ENCODE data around the gene RREB1. TPM values are rescaled to one million over a fixed set of nuclear protein-coding genes. Genes with fewer than 3 reads are reported as not detected.
A peak's percentile ranks its signal among the peaks of the same experiment; 100 is the strongest.

Gene RREB1
- total RNA-seq, 1 donor from 2014 or later, result 67.7 TPM

DNA sequence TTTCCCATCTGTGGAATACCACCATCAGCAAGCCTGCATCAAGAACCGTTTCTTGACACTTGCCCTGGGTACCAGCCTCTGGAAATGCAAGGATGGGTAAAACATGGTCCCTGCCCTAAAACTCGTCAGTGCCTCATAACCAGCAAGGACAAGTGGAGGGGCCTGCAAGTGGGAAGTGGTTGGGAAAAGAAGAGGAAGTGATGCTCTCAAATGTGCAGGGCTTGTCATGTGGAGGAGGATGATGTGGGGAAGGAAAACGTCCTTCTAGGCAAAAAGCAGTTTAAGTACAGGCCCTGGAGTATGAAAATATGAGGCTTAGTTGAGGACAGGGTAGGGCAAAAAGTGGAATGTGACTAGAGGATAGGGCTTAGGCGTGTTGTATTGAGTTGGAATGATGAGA lies 19.0 kb downstream of the RREB1 start:
- no peak for DNase-seq
- TF ChIP-seq, protein P1, sequence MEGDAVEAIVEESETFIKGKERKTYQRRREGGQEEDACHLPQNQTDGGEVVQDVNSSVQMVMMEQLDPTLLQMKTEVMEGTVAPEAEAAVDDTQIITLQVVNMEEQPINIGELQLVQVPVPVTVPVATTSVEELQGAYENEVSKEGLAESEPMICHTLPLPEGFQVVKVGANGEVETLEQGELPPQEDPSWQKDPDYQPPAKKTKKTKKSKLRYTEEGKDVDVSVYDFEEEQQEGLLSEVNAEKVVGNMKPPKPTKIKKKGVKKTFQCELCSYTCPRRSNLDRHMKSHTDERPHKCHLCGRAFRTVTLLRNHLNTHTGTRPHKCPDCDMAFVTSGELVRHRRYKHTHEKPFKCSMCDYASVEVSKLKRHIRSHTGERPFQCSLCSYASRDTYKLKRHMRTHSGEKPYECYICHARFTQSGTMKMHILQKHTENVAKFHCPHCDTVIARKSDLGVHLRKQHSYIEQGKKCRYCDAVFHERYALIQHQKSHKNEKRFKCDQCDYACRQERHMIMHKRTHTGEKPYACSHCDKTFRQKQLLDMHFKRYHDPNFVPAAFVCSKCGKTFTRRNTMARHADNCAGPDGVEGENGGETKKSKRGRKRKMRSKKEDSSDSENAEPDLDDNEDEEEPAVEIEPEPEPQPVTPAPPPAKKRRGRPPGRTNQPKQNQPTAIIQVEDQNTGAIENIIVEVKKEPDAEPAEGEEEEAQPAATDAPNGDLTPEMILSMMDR (IDR thresholded peaks at IDR 0.05), result no peak
- CTCF ChIA-PET, result no interaction called here
- ATAC-seq (ENCODE audit: low read depth), result no peak
- Mint-ChIP-seq H3K4me1 (peaks cover 74% of the 10 kb centered on the region), H3K4me3 (no peak overlapping the region), H3K9me3 (no peaks in the 10 kb centered on the region), H3K36me3 (ENCODE audit: low read depth) (peaks cover 53% of the 10 kb centered on the region), H3K27me3 (no peaks in the 10 kb centered on the region), H3K27ac (peak overlapping the region; percentile 54)
- intact Hi-C loops (cut with micrococcal nuclease), result no loop called here
- POLR2A ChIA-PET, result interaction anchor here (1.6 kb wide), 1 partner anchor 9 kb away, joined by 4 read pairs; no protein-coding TSS in a partner anchor

DNA sequence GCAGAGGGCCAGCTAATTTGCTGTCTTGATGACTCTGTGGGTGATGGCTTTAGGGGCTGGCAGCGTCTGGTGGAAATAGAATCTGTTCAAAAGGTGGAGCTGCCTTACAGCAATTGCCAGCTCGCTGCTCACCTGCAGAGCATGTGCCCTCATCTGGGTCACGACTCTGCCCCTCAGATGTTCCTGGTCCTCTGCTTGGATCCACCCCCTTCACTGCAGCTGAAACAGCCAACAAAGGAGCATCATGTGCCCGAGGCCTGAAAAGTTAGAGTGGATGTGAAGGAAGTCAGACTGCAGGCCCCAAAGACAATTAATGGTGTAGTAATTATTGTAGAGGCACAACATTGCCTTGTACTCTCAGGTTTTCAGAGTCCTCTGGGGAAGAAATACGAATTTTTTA lies 19.9 kb downstream of the RREB1 start:
- Mint-ChIP-seq H3K36me3 (ENCODE audit: low read depth) (peaks cover 49% of the 10 kb centered on the region), H3K4me1 (peaks cover 83% of the 10 kb centered on the region), H3K9me3 (no peaks in the 10 kb centered on the region), H3K27ac (peak overlapping the region; percentile 50), H3K4me3 (no peak overlapping the region), H3K27me3 (no peaks in the 10 kb centered on the region)
- CTCF ChIA-PET, result no interaction called here
- intact Hi-C loops (cut with micrococcal nuclease), result no loop called here
- DNase-seq (no peak), ATAC-seq (ENCODE audit: low read depth) (no peak)
- POLR2A ChIA-PET, result interaction anchor here (0.9 to 1.1 kb wide), 2 partner anchors 11 to 17 kb away, joined by 3 read pairs; no protein-coding TSS in a partner anchor
- TF ChIP-seq, protein P1 (IDR thresholded peaks at IDR 0.05), result no peak

DNA sequence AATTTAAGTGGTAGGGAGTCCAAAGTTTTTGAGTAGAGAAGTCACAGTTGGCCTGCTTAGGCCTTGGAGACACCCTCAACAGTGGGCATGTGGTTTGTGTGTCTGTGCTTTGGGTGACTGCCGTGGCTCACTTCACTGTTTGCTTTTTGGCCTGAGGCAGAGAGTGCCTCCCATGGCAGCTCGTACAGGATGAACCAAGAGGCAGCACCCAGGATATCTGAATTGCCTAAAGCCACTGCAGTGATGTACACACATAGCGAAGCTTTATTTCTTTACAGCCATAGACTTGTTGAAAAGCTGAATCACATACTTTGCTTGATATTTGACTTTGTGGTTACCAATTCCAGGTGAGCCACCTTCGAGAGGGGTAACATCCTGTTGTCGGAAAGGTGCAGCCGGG lies 21.6 kb downstream of the RREB1 start:
- Mint-ChIP-seq H3K36me3 (ENCODE audit: low read depth) (peaks cover 49% of the 10 kb centered on the region), H3K9me3 (no peaks in the 10 kb centered on the region), H3K27ac (peak overlapping the region; percentile 75), H3K4me3 (no peak overlapping the region), H3K27me3 (no peaks in the 10 kb centered on the region), H3K4me1 (peaks cover 88% of the 10 kb centered on the region)
- ChIA-PET POLR2A (interaction anchor here (0.6 kb wide), 1 partner anchor 34 kb away, joined by 3 read pairs; no protein-coding TSS in a partner anchor), CTCF (no interaction called here)
- TF ChIP-seq, protein P1 (IDR thresholded peaks at IDR 0.05), result no peak
- intact Hi-C loops (cut with micrococcal nuclease), result loop anchor here (1.0 kb wide), 1 partner anchor 8 kb away; no protein-coding TSS in a partner anchor
- no peak for ATAC-seq (ENCODE audit: low read depth)
- DNase-seq, result no peak

DNA sequence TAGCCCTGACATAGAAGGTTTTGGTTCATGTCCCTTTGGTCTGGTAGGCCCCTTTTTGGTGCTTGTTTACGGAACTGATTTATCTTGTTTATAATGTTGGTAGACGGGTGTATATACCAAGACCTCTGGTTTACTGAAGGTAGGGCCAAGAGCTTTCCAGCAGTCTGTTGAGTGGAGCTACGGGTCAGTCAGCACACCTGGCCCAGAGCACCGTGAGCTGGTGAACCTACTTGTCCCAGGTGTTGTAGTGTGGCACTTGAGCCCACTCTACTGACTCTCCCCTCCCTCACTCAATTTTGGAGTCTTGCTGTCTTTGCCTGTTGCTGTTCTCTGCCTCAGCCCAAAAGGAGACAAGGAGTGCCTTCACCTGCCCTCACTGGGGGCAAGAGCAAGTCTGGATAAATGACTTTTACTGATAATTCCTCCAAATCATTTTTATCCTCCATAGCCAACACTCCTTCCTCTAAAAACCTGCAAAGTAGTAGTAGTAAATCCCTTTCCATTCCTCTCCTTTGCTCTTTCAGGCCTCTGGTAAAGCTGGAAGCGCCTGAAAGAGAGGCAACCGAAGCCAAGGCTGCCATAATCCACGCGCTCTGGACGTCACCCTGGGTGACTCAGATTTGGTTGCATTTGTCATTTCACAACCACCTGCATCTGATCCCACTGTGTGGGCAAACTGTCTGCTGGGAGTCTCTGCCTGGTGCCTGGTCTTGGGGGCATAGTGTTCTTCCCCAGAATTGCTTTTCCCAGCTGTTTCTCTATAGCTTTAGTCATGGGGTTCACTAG lies 22.2 kb downstream of the RREB1 start:
- Mint-ChIP-seq H3K27ac (peak overlapping the region; percentile 32), H3K27me3 (no peaks in the 10 kb centered on the region), H3K9me3 (no peaks in the 10 kb centered on the region), H3K36me3 (ENCODE audit: low read depth) (peaks cover 44% of the 10 kb centered on the region), H3K4me3 (no peak overlapping the region), H3K4me1 (peaks cover 86% of the 10 kb centered on the region)
- TF ChIP-seq, protein P1 (IDR thresholded peaks at IDR 0.05), result no peak
- DNase-seq (no peak), ATAC-seq (ENCODE audit: low read depth) (peak; percentile 56)
- CTCF ChIA-PET, result no interaction called here
- intact Hi-C loops (cut with micrococcal nuclease), result loop anchor here (1.0 kb wide), 1 partner anchor 7 kb away; no protein-coding TSS in a partner anchor
- POLR2A ChIA-PET, result interaction anchor here (0.7 kb wide), 4 partner anchors 43 to 846 kb away, joined by 3 to 7 read pairs (median 6); no protein-coding TSS in a partner anchor

DNA sequence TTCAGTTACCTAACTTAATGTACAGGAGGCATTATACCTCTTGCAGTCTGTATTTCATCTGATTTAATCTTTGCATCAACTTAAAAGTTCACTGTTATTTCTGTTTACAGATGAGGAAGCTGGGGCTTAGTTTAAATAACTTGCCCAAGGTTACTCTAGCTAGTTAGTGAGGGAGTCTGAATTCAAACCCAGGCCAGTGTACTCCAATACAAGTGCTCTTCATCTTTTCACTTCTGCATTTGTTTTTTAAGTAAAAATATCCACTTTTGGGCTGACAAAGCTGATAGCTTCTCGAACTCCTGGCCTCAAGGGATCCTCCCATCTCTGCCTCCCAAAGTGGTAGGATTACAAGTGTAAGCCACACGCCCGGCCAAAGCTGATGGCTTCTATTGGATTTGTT lies 23.6 kb downstream of the RREB1 start:
- H3K4me3 Mint-ChIP-seq, result no peak overlapping the region
- no peak for DNase-seq
- H3K27me3 Mint-ChIP-seq, result no peaks in the 10 kb centered on the region
- peaks cover 90% of the 10 kb centered on the region for H3K4me1 Mint-ChIP-seq
- H3K27ac Mint-ChIP-seq, result no peak overlapping the region
- ChIA-PET POLR2A (interaction anchor here (0.6 to 1.0 kb wide), 3 partner anchors 11 to 268 kb away, joined by 3 to 5 read pairs (median 3); no protein-coding TSS in a partner anchor), CTCF (interaction anchor here (0.7 kb wide), 1 partner anchor 66 kb away, joined by 3 read pairs; no protein-coding TSS in a partner anchor)
- intact Hi-C loops (cut with micrococcal nuclease), result no loop called here
- TF ChIP-seq, protein P1 (IDR thresholded peaks at IDR 0.05), result no peak
- peaks cover 37% of the 10 kb centered on the region for H3K36me3 Mint-ChIP-seq (ENCODE audit: low read depth)
- no peak for ATAC-seq (ENCODE audit: low read depth)
- no peaks in the 10 kb centered on the region for H3K9me3 Mint-ChIP-seq
